H1 (cell line): Measurements from ENCODE around the gene COA4. TPM values are rescaled to one million over a fixed set of nuclear protein-coding genes. Genes with fewer than 3 reads are reported as not detected.

Experiments used
- CTCF ChIA-PET: fragments of 300-600 bp; sonication (Branson Sonifier 250); formaldehyde crosslinking; loops from one replicate; lab custom pipeline; 2021; ENCODE audit not compliant: partially characterized antibody; lab: Charles Lee
- POLR2A ChIA-PET: fragments of 300-600 bp; sonication (Branson Sonifier 250); formaldehyde crosslinking; loops from one replicate; lab custom pipeline; 2021; ENCODE audit warnings: inconsistent platforms; ENCODE audit not compliant: partially characterized antibody; lab: Charles Lee
- DNase-seq, 2 experiments: peaks; one replicate each; pipeline versions ENCODE4 v3.0.0 to v3.0.0-alpha.2; 2010 to 2022; ENCODE audit warnings: low spot score in 2 of 2, low read depth in 1 of 2, mixed read lengths in 1 of 2
- FAIRE-seq: peaks from 2 replicates; lab custom pipeline; 2011; peaks lifted over from hg19 to GRCh38; lab: Jason Lieb, UNC
- H2AFZ ChIP-seq: 2 replicates; pipeline ENCODE4 v1.8.1; 2012; ENCODE audit warnings: low read length, inconsistent platforms
- H2AK5ac ChIP-seq: 2 replicates; pipeline ENCODE4 v1.6.1; 2013; ENCODE audit warnings: low read depth, low read length
- H2BK120ac ChIP-seq: replicated peaks from 2 replicates; pipeline ENCODE3; 2013; ENCODE audit warnings: low read depth, low read length, inconsistent platforms
- H2BK12ac ChIP-seq: 2 replicates; pipeline ENCODE4 v1.6.1; 2013; ENCODE audit warnings: low read depth, low read length
- H2BK15ac ChIP-seq: 2 replicates; pipeline ENCODE4 v1.6.1; 2013; ENCODE audit warnings: low read length
- H2BK20ac ChIP-seq: 2 replicates; pipeline ENCODE4 v1.6.1; 2013; ENCODE audit warnings: low read length
- H2BK5ac ChIP-seq: 2 replicates; pipeline ENCODE4 v1.6.1; 2013; ENCODE audit warnings: low read depth, low read length
- H3K14ac ChIP-seq: 2 replicates; pipeline ENCODE4 v1.6.1; 2013; ENCODE audit warnings: inconsistent platforms; ENCODE audit not compliant: insufficient read length
- H3K18ac ChIP-seq: 2 replicates; pipeline ENCODE4 v1.6.1; 2013; ENCODE audit warnings: low read length; ENCODE audit errors: extremely low read depth
- H3K23ac ChIP-seq: 2 replicates; pipeline ENCODE4 v1.6.1; 2013; ENCODE audit warnings: inconsistent platforms; ENCODE audit not compliant: insufficient read length
- H3K23me2 ChIP-seq: 2 replicates; pipeline ENCODE4 v1.6.1; 2013; ENCODE audit warnings: low read depth, low read length
- H3K27ac ChIP-seq: 2 replicates; pipeline ENCODE4 v1.6.1; 2011; ENCODE audit warnings: low read depth, low read length, inconsistent platforms
- H3K27me3 ChIP-seq, 4 experiments: replicated peaks in 1 of 4; 1 replicate in 1 of 4; 2 replicates in 3 of 4; pipeline versions ENCODE4 v1.6.1 to v1.8.1; 2011 to 2013; ENCODE audit warnings: low read length in 3 of 4, mild to moderate bottlenecking in 3 of 4, inconsistent platforms in 2 of 4, mixed read lengths in 2 of 4, moderate library complexity in 1 of 4; ENCODE audit not compliant: control insufficient read depth in 3 of 4, insufficient read depth in 3 of 4; ENCODE audit errors: extremely low read depth in 1 of 4
- H3K36me3 ChIP-seq, 4 experiments: 2 replicates each; pipeline versions ENCODE4 v1.6.1 to v1.8.1; 2011 to 2013; ENCODE audit warnings: mild to moderate bottlenecking in 4 of 4, low read length in 3 of 4, moderate library complexity in 2 of 4, control low read depth in 1 of 4, inconsistent platforms in 1 of 4; ENCODE audit not compliant: insufficient read depth in 4 of 4, control insufficient read depth in 2 of 4
- H3K4ac ChIP-seq: replicated peaks from 2 replicates; pipeline ENCODE3; 2013; ENCODE audit warnings: low read length, low read depth, mixed read lengths, inconsistent platforms; ENCODE audit not compliant: insufficient read length
- H3K4me1 ChIP-seq, 4 experiments: replicated peaks in 1 of 4; 1 replicate in 1 of 4; 2 replicates in 3 of 4; pipeline versions ENCODE4 v1.6.1 to v1.8.1; 2011 to 2013; ENCODE audit warnings: low read length in 3 of 4, inconsistent platforms in 2 of 4, mixed read lengths in 1 of 4; ENCODE audit not compliant: insufficient read depth in 4 of 4, control insufficient read depth in 3 of 4
- H3K4me2 ChIP-seq, 2 experiments: 2 replicates each; pipeline versions ENCODE4 v1.6.1 to v1.8.1; 2011 to 2013; ENCODE audit warnings: low read depth in 2 of 2, low read length in 2 of 2, control low read depth in 1 of 2, inconsistent platforms in 1 of 2, mild to moderate bottlenecking in 1 of 2; ENCODE audit not compliant: insufficient read depth in 1 of 2
- H3K4me3 ChIP-seq, 4 experiments: fragments of 200-600, 300-600 bp in 1 of 4; sonication (generic), shearing (Covaris generic), sonication (Bioruptor Twin) in 1 of 4; 2 replicates each; pipeline versions ENCODE4 v1.5.1 to v1.8.1; 2011 to 2016; ENCODE audit warnings: low read length in 4 of 4, low read depth in 3 of 4, control low read depth in 2 of 4, inconsistent platforms in 2 of 4, mild to moderate bottlenecking in 2 of 4, mixed read lengths in 1 of 4, moderate library complexity in 1 of 4; ENCODE audit not compliant: insufficient read depth in 2 of 4; ENCODE audit errors: extremely low read depth in 1 of 4
- H3K56ac ChIP-seq: replicated peaks from 2 replicates; pipeline ENCODE3; 2013; ENCODE audit warnings: low read depth, mild to moderate bottlenecking, mixed read lengths, low read length, inconsistent platforms; ENCODE audit not compliant: insufficient read length
- H3K79me1 ChIP-seq: 2 replicates; pipeline ENCODE4 v1.6.1; 2013; ENCODE audit warnings: low read depth, low read length, control low read depth
- H3K79me2 ChIP-seq, 2 experiments: 2 replicates each; pipeline versions ENCODE4 v1.6.1 to v1.8.1; 2012 to 2013; ENCODE audit warnings: low read length in 2 of 2, mild to moderate bottlenecking in 2 of 2, inconsistent platforms in 1 of 2; ENCODE audit not compliant: insufficient read depth in 2 of 2, control insufficient read depth in 1 of 2
- H3K9ac ChIP-seq, 4 experiments: replicated peaks in 1 of 4; 1 replicate in 1 of 4; 2 replicates in 3 of 4; pipeline versions ENCODE4 v1.6.1 to v1.8.1; 2011 to 2013; ENCODE audit warnings: low read depth in 3 of 4, low read length in 3 of 4, control low read depth in 2 of 4, mild to moderate bottlenecking in 2 of 4, moderate library complexity in 2 of 4, inconsistent platforms in 1 of 4; ENCODE audit errors: extremely low read depth in 1 of 4
- H3K9me3 ChIP-seq, 2 experiments: 2 replicates each; pipeline versions ENCODE4 v1.6.1 to v1.8.1; 2012 to 2013; ENCODE audit warnings: mild to moderate bottlenecking in 2 of 2, moderate library complexity in 2 of 2, control low read depth in 1 of 2, inconsistent platforms in 1 of 2, low read depth in 1 of 2, low read length in 1 of 2, mixed read lengths in 1 of 2; ENCODE audit not compliant: insufficient read depth in 2 of 2
- H4K20me1 ChIP-seq, 2 experiments: replicated peaks in 1 of 2; 2 replicates each; pipeline versions ENCODE3 to v1.8.1; 2011 to 2013; ENCODE audit warnings: inconsistent platforms in 2 of 2, low read length in 2 of 2, mild to moderate bottlenecking in 1 of 2; ENCODE audit not compliant: insufficient read depth in 2 of 2, control insufficient read depth in 1 of 2
- H4K5ac ChIP-seq: 2 replicates; pipeline ENCODE4 v1.6.1; 2013; ENCODE audit warnings: low read length, low read depth, mixed read lengths, inconsistent platforms; ENCODE audit not compliant: insufficient read length
- H4K8ac ChIP-seq: 2 replicates; pipeline ENCODE4 v1.8.0; 2013; ENCODE audit warnings: mild to moderate bottlenecking, moderate library complexity, low read length, inconsistent platforms; ENCODE audit not compliant: insufficient read depth; ENCODE audit errors: extremely low read depth
- H4K91ac ChIP-seq: replicated peaks from 2 replicates; pipeline ENCODE3; 2013; ENCODE audit warnings: low read length, mixed read lengths, inconsistent platforms; ENCODE audit not compliant: insufficient read length
- CEBPB ChIP-seq: IDR thresholded peaks from 2 replicates; pipeline ENCODE4 v1.6.1; 2012; ENCODE audit warnings: low read depth, low read length
- CREB1 ChIP-seq: IDR thresholded peaks from 2 replicates; pipeline ENCODE4 v1.6.1; 2012; ENCODE audit warnings: inconsistent platforms
- E2F6 ChIP-seq: IDR thresholded peaks from 2 replicates; pipeline ENCODE4 v1.6.1; 2012; ENCODE audit warnings: inconsistent platforms
- GABPA ChIP-seq: IDR thresholded peaks from 2 replicates; pipeline ENCODE4 v1.6.1; 2011; ENCODE audit warnings: mild to moderate bottlenecking, low read length, moderate library complexity, borderline replicate concordance; ENCODE audit not compliant: insufficient read depth
- JUND ChIP-seq: IDR thresholded peaks from 2 replicates; pipeline ENCODE4 v1.6.1; 2011; ENCODE audit warnings: mild to moderate bottlenecking, improper control_type of control experiment, low read length
- RAD21 ChIP-seq, 2 experiments: IDR thresholded peaks in 1 of 2; conservative IDR thresholded peaks in 1 of 2; 2 replicates each; pipeline ENCODE4 v1.6.1; 2011; ENCODE audit warnings: low read depth in 2 of 2, low read length in 2 of 2, improper control_type of control experiment in 1 of 2, inconsistent platforms in 1 of 2, mild to moderate bottlenecking in 1 of 2, moderate library complexity in 1 of 2
- RXRA ChIP-seq: IDR thresholded peaks from 2 replicates; pipeline ENCODE4 v1.6.1; 2011; ENCODE audit warnings: low read depth, mild to moderate bottlenecking, low read length, moderate library complexity; ENCODE audit not compliant: insufficient read depth
- SP1 ChIP-seq: IDR thresholded peaks from 2 replicates; pipeline ENCODE4 v1.6.1; 2011; ENCODE audit warnings: low read depth, low read length
- SP2 ChIP-seq: IDR thresholded peaks from 2 replicates; pipeline ENCODE4 v1.6.1; 2012; ENCODE audit warnings: mild to moderate bottlenecking, low read length, inconsistent platforms
- SRF ChIP-seq: IDR thresholded peaks from 2 replicates; pipeline ENCODE4 v1.6.1; 2011; ENCODE audit warnings: mild to moderate bottlenecking, low read depth, low read length, moderate library complexity
- TBP ChIP-seq: IDR thresholded peaks from 2 replicates; pipeline ENCODE4 v1.6.1; 2011; ENCODE audit warnings: low read depth, low read length, improper control_type of control experiment
- YY1 ChIP-seq: IDR thresholded peaks from 2 replicates; pipeline ENCODE4 v1.6.1; 2011; ENCODE audit warnings: low read depth, mild to moderate bottlenecking, low read length
- WGBS, 2 experiments: shearing (Covaris generic) in 1 of 2; methylation state at CpG; one replicate each; pipeline versions ENCODE4 v1.1.6 to v1.1.7; 2013 to 2015; ENCODE audit warnings: low lambda C conversion rate in 2 of 2, mixed read lengths in 2 of 2, inconsistent platforms in 1 of 2, low coverage in 1 of 2, missing lambda C conversion rate in 1 of 2; ENCODE audit not compliant: insufficient replicate concordance in 2 of 2, insufficient coverage in 1 of 2, insufficient read length in 1 of 2; ENCODE audit errors: extremely low coverage in 1 of 2, missing lambda C conversion rate in 1 of 2; 5-methylcytosine and 5-hydroxymethylcytosine counted together
- polyA plus RNA-seq, 7 experiments: library from polyadenylated mRNA; depleted of rRNA in 3 of 7; stranded (reverse) in 5 of 7; unstranded in 2 of 7; fragments of >200 nt in 5 of 7; fragments of 200-250 nt in 2 of 7; gene quantifications; 1 replicate in 5 of 7; 2 replicates in 1 of 7; 4 replicates in 1 of 7; pipeline versions ENCODE4 v1.2.1 to v1.2.3, GENCODE V29; 2011 to 2013; ENCODE audit warnings: missing spikeins in 2 of 7, mixed read lengths in 2 of 7
- total RNA-seq: library from RNA; stranded (reverse); fragmentation: NEBNext Ultra II Directional; extraction: Animal tissue kit (Norgen Biotek cat#: 25700); gene quantifications from 2 replicates; pipeline ENCODE4 v1.2.1, GENCODE V29; 2021

Gene COA4
- total and polyA plus RNA-seq, 2 of the 8 experiments (the other 6 are each of a cell fraction or from before 2014, with no cell fraction given): 177 to 380 TPM

GRCh38 chr11:73851046-73851764 is 25.4 kb downstream of the COA4 start:
- H3K4me3 ChIP-seq: no peak overlapping the region
- no peak overlapping the region for H4K8ac ChIP-seq
- no peak overlapping the region for H4K91ac ChIP-seq
- H3K9me3 ChIP-seq: no peaks in the 10 kb centered on the region
- no peak overlapping the region for H3K27ac ChIP-seq
- no peaks in the 10 kb centered on the region for H4K20me1 ChIP-seq
- no peak overlapping the region for H2BK120ac ChIP-seq
- no peak overlapping the region for H2BK12ac ChIP-seq
- H3K23me2 ChIP-seq: no peaks in the 10 kb centered on the region
- FAIRE-seq: no peak
- H3K4me1 ChIP-seq: peaks cover 0 to 5% (median 4%) of the 10 kb centered on the region in 4 experiments; a peak in 3 of 7 replicates
- H2AFZ ChIP-seq: no peak overlapping the region
- no peak for DNase-seq
- H3K79me2 ChIP-seq: no peaks in the 10 kb centered on the region
- H3K27me3 ChIP-seq: no peaks in the 10 kb centered on the region
- H3K4ac ChIP-seq: no peak overlapping the region
- no peak overlapping the region for H2BK20ac ChIP-seq
- no peak overlapping the region for H4K5ac ChIP-seq
- H2BK15ac ChIP-seq: no peak overlapping the region
- H3K56ac ChIP-seq: no peak overlapping the region
- no peak overlapping the region for H3K14ac ChIP-seq
- no peak overlapping the region for H3K18ac ChIP-seq
- no peaks in the 10 kb centered on the region for H3K79me1 ChIP-seq
- H3K36me3 ChIP-seq: no peaks in the 10 kb centered on the region
- H3K4me2 ChIP-seq: no peak overlapping the region
- H3K9ac ChIP-seq: no peak overlapping the region
- no peak overlapping the region for H2BK5ac ChIP-seq
- WGBS, 2 experiments: 99% methylated on average over 3 of the region's 3 CpGs; no CpG with 5 or more reads in 1 of the 2 experiments
- ChIA-PET CTCF (interaction anchor here (0.6 to 1.1 kb wide), 2 partner anchors 12 to 1668 kb away, joined by 3 read pairs; no protein-coding TSS in a partner anchor), POLR2A (interaction anchor here (7.2 kb wide), 1 partner anchor 14 kb away, joined by 49 read pairs; no protein-coding TSS in a partner anchor)
- H2AK5ac ChIP-seq: no peak overlapping the region
- H3K23ac ChIP-seq: no peak overlapping the region
- no peak for TF ChIP-seq E2F6
- no peak for TF ChIP-seq JUND
- TF ChIP-seq CREB1: no peak
- TF ChIP-seq YY1: no peak
- no peak for TF ChIP-seq SP1
- no peak for TF ChIP-seq CEBPB
- TF ChIP-seq SRF: no peak
- no peak for TF ChIP-seq SP2
- no peak for TF ChIP-seq RAD21 (IDR thresholded peaks at IDR 0.05 in 1 of 2, conservative IDR thresholded peaks at IDR 0.05 in 1 of 2; ENCODE audit: low read depth in 2 of 2, low read length in 2 of 2)
- TF ChIP-seq TBP: no peak
- TF ChIP-seq RXRA: no peak
- no peak for TF ChIP-seq GABPA
